Upper lobe of left lung (tissue), 6 donors: ENCODE results near the gene APOL2. TPM values are rescaled to one million over a fixed set of nuclear protein-coding genes. Genes with fewer than 3 reads are reported as not detected.
"Not testable (repeated sequence)": the region's sequence is repeated elsewhere in the genome, so short reads cannot be mapped to it uniquely, and the experiment has no call there.

Experiments
- ATAC-seq, 2 donors: fragments of 200-7000 bp; cut with Tn5 transposase; one replicate each; pipeline ENCODE4 v1.9.1; 2022; ENCODE audit warnings: mild to moderate bottlenecking in 2 of 2, moderate library complexity in 2 of 2; ENCODE audit not compliant: low FRiP score in 2 of 2
- DNase-seq, 2 donors: peaks; one replicate each; pipeline ENCODE4 v3.0.0-alpha.2; 2019 to 2020
- H3K27ac ChIP-seq, 4 donors: fragments of 200-600 bp; sonication (generic); one replicate each; pipeline ENCODE4 v1.5.1; 2016 to 2019
- H3K27me3 ChIP-seq, 4 donors: fragments of 200-600 bp; sonication (generic); one replicate each; pipeline ENCODE4 v1.5.1; 2017 to 2019
- H3K36me3 ChIP-seq, 4 donors: fragments of 200-600 bp; sonication (generic); one replicate each; pipeline ENCODE4 v1.5.1; 2016 to 2019
- H3K4me1 ChIP-seq, 4 donors: fragments of 200-600 bp; sonication (generic); one replicate each; pipeline ENCODE4 v1.5.1; 2018 to 2019
- H3K4me3 ChIP-seq, 4 donors: fragments of 200-600 bp; sonication (generic); one replicate each; pipeline ENCODE4 v1.5.1; 2017 to 2019; ENCODE audit warnings: mild to moderate bottlenecking in 2 of 4, moderate library complexity in 1 of 4
- H3K9me3 ChIP-seq, 4 donors: fragments of 200-600 bp; sonication (generic); one replicate each; pipeline ENCODE4 v1.5.1; 2018 to 2019
- CTCF ChIP-seq, 6 experiments: fragments of 450-650 bp in 4 of 6; fragments of 200-600 bp in 2 of 6; sonication (generic) in 2 of 6; IDR thresholded peaks; one replicate each; pipeline ENCODE4 v1.5.1; 2016 to 2019; ENCODE audit warnings: antibody characterized with exemption in 6 of 6
- EP300 ChIP-seq, 4 donors: sonication (generic); formaldehyde crosslinking; IDR thresholded peaks; one replicate each; pipeline ENCODE4 v1.5.1; 2017; ENCODE audit warnings: antibody characterized with exemption in 4 of 4, control low read depth in 2 of 4
- POLR2A ChIP-seq, 4 donors: fragments of 450-650 bp; IDR thresholded peaks; one replicate each; pipeline ENCODE4 v1.5.1; 2016 to 2017; ENCODE audit warnings: antibody characterized with exemption in 4 of 4, mild to moderate bottlenecking in 2 of 4
- POLR2AphosphoS5 ChIP-seq, 2 donors: sonication (generic); formaldehyde crosslinking; IDR thresholded peaks; one replicate each; pipeline ENCODE4 v1.5.1; 2017; ENCODE audit warnings: antibody characterized with exemption in 2 of 2
- WGBS, 2 donors: methylation state at CpG; one replicate each; pipeline ENCODE4 v1.1.5; 2017 to 2018; 5-methylcytosine and 5-hydroxymethylcytosine counted together
- total RNA-seq, 6 donors: library from RNA; depleted of rRNA in 4 of 6; stranded (reverse); fragments of >200 nt in 4 of 6; gene quantifications; one replicate each; pipeline versions ENCODE4 v1.1.0 to v1.2.1, GENCODE V29; 2016 to 2021
- donor health status: DM: no; HTN: no; CAD: no; lungs with moderate emphysema.
- donor health status: DM: no; HTN: yes; CAD: no; lungs with severe emphysema.

APOL2 gene
- total RNA-seq, 6 donors from 2014 or later, result 32.8 to 76.5 (median 52.6) TPM

GRCh38 chr22:36215981-36216380 lies 23.3 kb downstream of the APOL2 start:
- 91 to 93% methylated on average over 2 of the region's 2 CpGs for WGBS, 2 donors
- Histone ChIP-seq H3K4me3 (no peak overlapping the region), H3K36me3 (no peaks in the 10 kb centered on the region), H3K27ac (no peak overlapping the region), H3K9me3 (no peaks in the 10 kb centered on the region), H3K27me3 (no peaks in the 10 kb centered on the region), H3K4me1 (peaks cover 12 to 34% (median 20%) of the 10 kb centered on the region in 4 donors)
- TF ChIP-seq EP300 (IDR thresholded peaks at IDR 0.05) (no peak), POLR2A (IDR thresholded peaks at IDR 0.05) (no peak), CTCF (IDR thresholded peaks at IDR 0.05) (no peak), POLR2AphosphoS5 (IDR thresholded peaks at IDR 0.05) (no peak)
- ATAC-seq, result no peak
- no peak for DNase-seq

GRCh38 chr22:36213586-36213985 lies 25.7 kb downstream of the APOL2 start:
- no peak for TF ChIP-seq CTCF (IDR thresholded peaks at IDR 0.05)
- no peak for TF ChIP-seq POLR2AphosphoS5 (IDR thresholded peaks at IDR 0.05)
- no peak for TF ChIP-seq POLR2A (IDR thresholded peaks at IDR 0.05)
- no peak for TF ChIP-seq EP300 (IDR thresholded peaks at IDR 0.05)
- WGBS, 2 donors, result 76 to 79% methylated on average over 4 of the region's 4 CpGs
- Histone ChIP-seq H3K36me3 (no peaks in the 10 kb centered on the region), H3K4me1 (peaks cover 18 to 33% (median 25%) of the 10 kb centered on the region in 4 donors), H3K9me3 (no peaks in the 10 kb centered on the region), H3K27me3 (no peaks in the 10 kb centered on the region), H3K4me3 (no peak overlapping the region), H3K27ac (peak overlapping the region in 2 of 4 donors; percentile 50 to 68)
- DNase-seq (peak in 1 of 2 donors; percentile 51), ATAC-seq (peak in 1 of 2 donors; percentile 73)

- Histone ChIP-seq H3K4me3 (no peak overlapping the region), H3K27me3 (no peaks in the 10 kb centered on the region), H3K4me1 (peaks cover 18 to 33% (median 25%) of the 10 kb centered on the region in 4 donors), H3K27ac (peak overlapping the region in 2 of 4 donors; percentile 50 to 68), H3K9me3 (no peaks in the 10 kb centered on the region), H3K36me3 (no peaks in the 10 kb centered on the region)
- DNase-seq, result no peak
- peak; percentile 16 to 57 for ATAC-seq
- TF ChIP-seq CTCF (IDR thresholded peaks at IDR 0.05) (no peak), POLR2AphosphoS5 (IDR thresholded peaks at IDR 0.05) (no peak), EP300 (IDR thresholded peaks at IDR 0.05) (no peak), POLR2A (IDR thresholded peaks at IDR 0.05) (no peak)
These were observed 26.4 kb downstream of the APOL2 start for GRCh38 chr22:36212901-36213300.

- Histone ChIP-seq H3K27ac (no peak overlapping the region), H3K4me1 (peaks cover 18 to 33% (median 25%) of the 10 kb centered on the region in 4 donors), H3K9me3 (no peaks in the 10 kb centered on the region), H3K36me3 (no peaks in the 10 kb centered on the region), H3K27me3 (no peaks in the 10 kb centered on the region), H3K4me3 (no peak overlapping the region)
- DNase-seq, result peak in 1 of 2 donors; percentile 57
- no peak for TF ChIP-seq POLR2AphosphoS5 (IDR thresholded peaks at IDR 0.05)
- no peak for TF ChIP-seq POLR2A (IDR thresholded peaks at IDR 0.05)
- TF ChIP-seq CTCF (IDR thresholded peaks at IDR 0.05), result no peak
- TF ChIP-seq EP300 (IDR thresholded peaks at IDR 0.05), result no peak
- WGBS, 2 donors, result 44 to 48% methylated on average over 4 of the region's 4 CpGs
- peak in 1 of 2 donors; percentile 70 for ATAC-seq
These were observed 28.0 kb downstream of the APOL2 start for GRCh38 chr22:36211237-36211861.

- TF ChIP-seq POLR2A (IDR thresholded peaks at IDR 0.05) (no peak), POLR2AphosphoS5 (IDR thresholded peaks at IDR 0.05) (no peak), CTCF (IDR thresholded peaks at IDR 0.05) (no peak), EP300 (IDR thresholded peaks at IDR 0.05) (no peak)
- H3K27ac ChIP-seq, result no peak overlapping the region
- ATAC-seq (no peak), DNase-seq (no peak)
- no peak overlapping the region for H3K4me3 ChIP-seq
- WGBS, 2 donors, result 61 to 91% methylated on average over 3 of the region's 3 CpGs
- no peaks in the 10 kb centered on the region for H3K36me3 ChIP-seq
- H3K9me3 ChIP-seq, result no peaks in the 10 kb centered on the region
- H3K4me1 ChIP-seq, result peaks cover 18 to 33% (median 25%) of the 10 kb centered on the region in 4 donors
- H3K27me3 ChIP-seq, result no peaks in the 10 kb centered on the region
These were observed 29.1 kb downstream of the APOL2 start for GRCh38 chr22:36210224-36210623.

- not testable (repeated sequence) for ATAC-seq, DNase-seq, H3K27ac ChIP-seq, H3K36me3 ChIP-seq, H3K4me3 ChIP-seq, H3K27me3 ChIP-seq, H3K9me3 ChIP-seq
- peaks cover 18 to 33% (median 25%) of the 10 kb centered on the region in 4 donors for H3K4me1 ChIP-seq
- 76 to 81% methylated on average over 5 of the region's 5 CpGs for WGBS, 2 donors
These were observed 29.8 kb downstream of the APOL2 start for GRCh38 chr22:36209488-36209908.
